Stimulated activated CD4-positive, alpha-beta T cell treated with anti-CD3 and anti-CD28 coated beads, Interleukin-4, amount 100 ng/mL, for 24 hours (primary cell): ENCODE data around the gene PANK4.

Experiments
- DNase-seq: peaks from one replicate; pipeline ENCODE4 v3.0.0-alpha.2; 2020

Gene PANK4

DNA sequence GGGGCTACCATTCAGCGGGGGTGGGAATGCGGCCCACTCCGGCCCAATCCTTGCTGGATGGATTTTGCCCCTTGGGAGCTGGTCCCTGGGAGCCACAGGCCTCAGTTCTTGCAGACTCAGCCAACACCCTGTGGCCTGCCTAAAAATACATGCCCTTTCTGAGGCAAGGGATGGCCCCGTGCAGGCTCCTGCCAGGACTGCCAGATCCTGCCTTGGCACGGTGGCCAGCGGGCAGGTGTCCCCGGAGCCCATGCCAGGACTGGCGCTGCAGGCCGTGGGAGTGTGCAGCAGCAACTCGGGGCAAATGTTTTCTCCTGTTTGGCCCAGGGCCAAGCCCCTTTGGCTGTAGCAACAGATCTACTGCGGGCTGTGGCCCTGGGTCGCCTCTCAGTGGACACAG is 1.6 kb upstream of the PANK4 start:
- DNase-seq, result no peak

DNA sequence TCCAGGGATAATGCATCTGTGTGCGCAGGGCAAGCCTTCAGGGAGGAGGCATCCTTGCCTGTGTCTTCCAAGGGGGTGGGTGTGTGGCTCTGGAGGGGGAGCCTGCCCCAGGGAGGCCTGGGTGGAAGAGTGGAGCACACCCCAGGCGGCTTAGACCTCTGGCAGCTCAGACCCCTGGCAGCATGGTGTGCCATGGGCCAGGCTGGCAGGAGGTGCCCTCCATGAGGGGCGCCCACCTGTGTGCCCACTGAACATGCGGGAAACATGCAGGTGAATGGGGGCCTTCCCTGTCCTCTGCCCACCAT is 1.1 kb upstream of the PANK4 start:
- DNase-seq, result no peak

DNA sequence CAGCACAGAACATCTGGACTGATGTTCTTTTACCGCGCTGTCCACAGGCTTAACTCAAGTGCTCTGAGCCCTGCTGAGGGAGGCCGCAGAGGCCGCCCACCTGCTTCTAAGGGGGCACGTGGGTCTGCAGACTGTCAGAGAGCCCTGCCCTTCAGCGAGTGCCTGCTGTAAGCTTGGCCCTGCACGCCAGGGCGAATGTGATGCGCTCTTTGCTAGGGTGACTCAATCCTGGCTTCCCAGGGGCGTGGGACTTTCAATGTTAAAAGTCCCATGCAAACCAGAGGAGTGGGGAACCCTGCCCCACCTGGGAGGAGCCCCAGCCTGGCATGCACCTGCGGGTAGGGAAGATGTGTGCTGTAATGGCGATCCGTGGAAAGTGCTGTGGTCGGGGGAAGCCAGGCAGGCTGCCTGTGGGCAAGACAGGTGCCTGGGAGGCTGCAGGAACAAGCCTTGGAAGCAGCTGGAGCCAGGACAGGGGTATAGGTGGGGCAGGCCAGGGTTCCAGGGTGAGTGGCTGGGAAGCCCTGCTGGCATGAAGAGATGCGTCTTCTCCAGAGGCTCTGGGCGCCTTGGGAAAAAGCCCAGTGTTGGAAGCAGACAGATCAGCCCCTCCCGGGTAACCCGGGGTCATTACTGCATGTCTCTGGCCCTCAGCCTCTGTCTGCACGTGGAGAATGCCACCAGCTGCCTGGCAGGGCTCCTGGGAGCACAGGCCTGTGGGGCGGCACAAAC is 594 bp upstream of the PANK4 start:
- peak; percentile 71 for DNase-seq

DNA sequence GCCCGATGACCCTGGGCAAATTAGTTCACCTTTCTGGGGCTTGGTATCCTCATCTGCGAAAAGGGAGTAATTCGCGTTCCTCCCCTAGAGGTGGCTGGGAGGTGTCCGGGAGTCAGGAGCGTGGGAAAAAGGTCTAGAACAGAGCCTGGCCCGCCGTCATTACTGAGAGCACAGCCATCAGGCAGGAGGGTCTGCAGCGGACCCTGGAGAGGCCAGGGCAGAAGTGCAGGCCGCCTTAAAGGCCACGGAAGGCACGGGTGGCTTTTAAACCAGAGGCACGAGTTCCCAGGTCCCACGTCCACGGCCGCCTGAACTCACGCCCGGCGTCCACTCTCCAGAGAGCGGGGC is 850 bp downstream of the PANK4 start:
- no peak for DNase-seq

DNA sequence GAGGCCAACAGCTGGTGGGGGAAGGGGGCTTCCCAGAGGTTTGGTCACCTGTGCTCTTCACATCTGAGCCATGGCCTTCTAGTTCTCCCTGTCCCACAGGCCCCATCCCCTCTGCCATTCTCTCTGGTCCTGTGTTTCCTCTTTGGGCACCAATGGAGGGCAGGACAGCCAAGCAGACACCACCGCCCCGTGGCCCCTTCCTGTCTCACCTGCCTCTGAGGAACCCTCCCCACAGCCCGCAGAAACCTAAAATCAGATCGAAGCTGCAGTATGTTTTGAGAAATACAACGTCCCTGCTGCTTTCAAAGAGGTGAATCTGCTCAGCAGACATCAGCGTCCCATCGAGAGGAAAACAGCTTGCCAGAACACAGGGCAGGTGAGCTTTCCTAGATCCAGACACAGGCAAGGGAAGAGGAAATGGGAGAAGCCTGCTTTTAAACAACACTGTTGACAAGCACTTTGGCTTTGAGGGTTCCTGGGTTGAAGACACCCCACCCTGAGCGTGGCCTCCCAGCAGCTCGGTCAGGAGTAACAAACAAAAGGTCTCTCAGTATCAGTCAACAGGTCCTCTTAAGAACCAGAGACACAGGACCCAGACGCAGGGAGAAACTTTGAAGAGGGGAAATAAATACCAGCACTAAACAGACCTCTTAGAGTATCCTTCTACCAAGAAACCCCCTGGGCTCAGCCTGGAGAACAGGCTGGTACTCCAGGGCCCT is 2.3 kb downstream of the PANK4 start:
- DNase-seq, result no peak

DNA sequence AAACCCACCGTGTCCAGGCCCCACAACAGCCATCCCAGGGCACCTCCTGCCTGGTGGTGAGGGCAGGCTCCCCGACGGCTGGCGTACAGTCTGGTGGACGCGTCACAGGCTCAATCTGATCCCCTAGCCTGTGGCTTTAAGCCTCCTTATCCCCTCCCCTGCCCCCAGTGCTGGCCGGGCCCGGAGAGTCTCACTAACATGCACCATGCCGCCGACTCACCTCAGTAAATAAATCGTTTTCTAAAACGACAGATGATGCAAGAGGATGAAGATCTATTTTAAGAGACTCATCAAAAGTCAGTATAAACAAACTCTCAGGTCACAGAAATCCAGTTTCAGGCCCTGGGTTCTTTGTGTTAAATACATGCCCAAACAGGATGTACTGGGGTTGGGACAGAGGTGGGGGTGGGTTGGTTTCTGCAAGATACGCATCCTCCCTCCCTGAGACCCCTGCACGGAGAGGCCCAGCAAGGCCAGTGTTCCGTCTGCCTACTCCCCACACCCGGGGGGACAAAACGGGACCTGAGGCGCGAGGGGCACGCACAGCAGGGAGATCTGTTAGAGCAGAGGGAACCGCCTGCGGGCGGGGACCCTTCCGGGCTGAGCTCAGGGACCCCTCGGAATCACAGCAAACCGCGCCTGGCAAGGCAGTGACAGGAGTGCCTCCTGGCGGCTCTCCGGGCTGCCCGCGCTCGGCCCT is 3.1 kb downstream of the PANK4 start:
- DNase-seq, result no peak

DNA sequence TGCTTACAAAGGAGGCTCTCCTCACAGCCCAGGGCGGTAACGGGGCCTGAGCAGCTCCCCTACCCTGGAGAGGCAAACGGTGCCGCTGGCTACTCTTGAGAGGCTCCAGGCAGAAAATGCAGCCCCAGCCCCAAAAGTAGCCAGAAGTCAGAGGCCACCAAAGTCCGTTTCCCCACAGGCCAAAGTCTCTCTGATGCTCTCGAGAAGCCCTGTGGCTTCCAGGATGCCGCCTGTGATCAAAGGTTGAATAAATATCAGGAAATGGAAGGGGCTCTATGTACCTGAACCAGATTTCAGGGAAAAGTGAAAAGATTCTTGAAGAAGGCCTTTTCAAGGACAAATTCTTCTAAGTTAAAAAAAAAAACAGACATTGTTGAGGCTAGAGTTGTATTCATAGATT is 4.2 kb downstream of the PANK4 start:
- DNase-seq, result no peak

DNA sequence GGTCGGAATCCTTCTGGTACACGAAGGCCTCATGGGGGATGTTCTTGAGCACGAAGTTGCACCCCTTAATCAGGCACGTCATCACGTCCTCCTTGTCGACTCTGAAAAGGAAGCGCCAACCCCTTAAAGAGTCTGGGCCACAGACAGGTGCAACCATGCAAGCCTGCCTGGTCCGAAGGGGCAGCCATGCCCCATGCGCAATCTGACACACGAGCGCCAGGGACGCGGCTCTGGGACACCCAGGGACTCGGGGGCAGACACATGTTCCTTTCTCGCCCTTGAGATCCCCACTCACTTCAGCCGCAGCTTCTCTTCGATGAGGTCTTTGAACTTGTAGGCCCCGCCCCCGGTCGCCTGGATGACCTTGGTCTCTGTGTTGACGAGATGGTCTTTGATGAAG is 5.6 kb downstream of the PANK4 start:
- DNase-seq, result no peak

DNA sequence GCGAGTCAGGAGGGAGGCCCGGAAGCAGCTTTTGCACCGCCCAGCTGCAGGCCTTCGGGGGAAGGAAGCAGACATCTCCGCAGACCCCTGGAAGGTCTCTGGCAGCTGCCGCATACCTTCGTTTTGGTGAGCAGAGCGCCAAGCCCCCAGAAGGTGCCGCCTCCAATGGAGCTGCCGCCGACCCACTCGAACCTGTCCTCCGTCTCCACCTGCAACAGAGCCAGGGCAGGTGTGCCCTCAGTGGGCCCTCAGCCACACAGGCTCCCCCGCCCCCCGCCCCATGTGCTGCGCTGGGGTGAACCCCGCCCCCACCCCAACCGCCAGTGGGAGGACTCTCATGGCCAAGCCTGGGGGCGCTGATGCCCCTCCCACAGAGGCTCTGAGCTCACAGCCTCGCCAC is 6.2 kb downstream of the PANK4 start:
- no peak for DNase-seq

DNA sequence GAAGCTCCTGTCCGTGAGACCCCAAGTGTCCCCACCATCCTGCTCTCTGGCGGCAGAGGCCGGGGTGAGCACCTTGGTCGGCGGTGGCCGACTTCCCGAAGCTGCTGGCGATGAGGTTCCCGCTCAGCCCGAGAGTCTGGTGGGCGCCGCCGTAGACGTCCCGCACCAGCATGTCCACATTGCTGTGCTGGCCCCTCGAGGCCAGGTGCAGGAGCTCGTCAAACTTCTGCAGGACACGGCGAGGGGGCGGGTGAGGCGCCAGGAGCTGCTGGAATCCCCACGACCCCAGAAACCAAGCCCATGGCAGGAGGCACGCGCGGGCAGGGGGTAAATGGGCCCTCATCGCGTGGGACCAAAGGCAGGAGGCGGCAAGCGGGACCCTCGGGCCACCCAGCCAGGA is 6.7 kb downstream of the PANK4 start:
- DNase-seq, result no peak

DNA sequence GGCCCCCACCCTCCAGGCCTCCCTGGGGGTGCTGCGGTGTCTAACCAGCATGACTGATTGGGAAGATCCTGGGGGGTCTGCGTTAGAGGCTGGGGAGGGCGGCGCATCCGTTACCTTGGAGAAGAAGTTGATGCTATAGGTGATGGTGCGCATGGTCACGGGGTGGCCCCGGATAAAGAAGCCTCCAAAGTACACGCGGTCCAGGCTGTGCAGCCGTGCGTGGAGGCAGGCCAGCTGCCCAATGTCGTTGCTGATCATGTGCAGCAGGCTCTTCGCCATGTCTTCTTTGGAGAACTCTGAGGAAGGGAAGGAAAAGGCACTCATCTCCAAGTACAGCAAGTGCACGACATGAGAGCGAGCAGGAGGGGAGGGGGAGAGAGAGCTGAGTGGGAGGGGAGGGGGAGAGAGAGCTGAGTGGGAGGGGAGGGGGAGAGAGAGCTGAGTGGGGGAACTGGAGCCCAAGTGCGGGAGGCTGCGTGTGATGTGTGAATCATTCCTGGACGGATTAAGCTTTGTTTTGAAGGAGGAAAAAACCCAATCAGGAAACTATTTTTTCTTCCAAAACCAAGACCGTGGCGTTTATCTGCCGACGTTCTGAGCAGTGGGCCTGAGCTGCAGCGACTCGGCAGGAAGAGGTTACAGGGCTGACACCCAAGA is 7.2 kb downstream of the PANK4 start:
- no peak for DNase-seq

DNA sequence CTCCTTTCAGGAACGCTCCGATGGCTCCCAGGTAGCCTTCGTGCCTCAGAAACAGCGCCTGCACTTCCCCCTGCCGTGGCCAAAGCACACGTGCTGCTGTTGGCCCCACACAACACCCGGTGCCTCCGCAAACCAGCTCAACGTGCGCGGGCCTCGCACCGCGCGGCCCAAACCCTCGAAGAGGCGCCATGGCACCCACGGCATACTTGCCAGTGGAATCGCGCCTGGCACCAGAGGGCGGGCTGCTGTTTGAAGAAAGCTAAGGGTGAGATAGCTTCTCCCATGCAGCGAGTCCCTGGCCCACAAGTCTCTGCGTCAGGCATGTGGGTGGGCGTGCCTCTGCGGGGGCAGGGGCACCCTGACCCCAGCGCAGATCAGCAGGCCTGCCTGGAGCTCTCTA is 7.9 kb downstream of the PANK4 start:
- DNase-seq, result no peak

DNA sequence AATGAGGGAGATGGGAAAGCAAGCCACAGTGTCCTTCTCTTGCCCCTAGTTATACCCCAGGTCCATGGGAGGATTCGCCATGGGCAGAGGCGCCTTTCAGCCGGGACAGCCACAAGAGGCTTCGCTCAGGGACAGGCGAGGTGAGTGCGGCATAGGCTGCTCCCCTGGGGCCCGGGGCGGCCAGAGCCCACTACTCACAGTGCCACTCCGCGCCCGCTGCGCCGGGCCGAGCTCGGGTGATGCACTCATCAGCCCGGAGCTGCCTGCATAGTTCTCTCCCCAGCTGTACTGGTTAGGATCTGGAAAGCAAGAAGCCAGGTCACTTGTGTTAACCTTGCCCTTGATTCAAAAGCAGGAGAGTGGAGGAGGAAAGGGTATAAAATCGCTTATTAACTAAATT is 8.4 kb downstream of the PANK4 start:
- DNase-seq, result no peak

DNA sequence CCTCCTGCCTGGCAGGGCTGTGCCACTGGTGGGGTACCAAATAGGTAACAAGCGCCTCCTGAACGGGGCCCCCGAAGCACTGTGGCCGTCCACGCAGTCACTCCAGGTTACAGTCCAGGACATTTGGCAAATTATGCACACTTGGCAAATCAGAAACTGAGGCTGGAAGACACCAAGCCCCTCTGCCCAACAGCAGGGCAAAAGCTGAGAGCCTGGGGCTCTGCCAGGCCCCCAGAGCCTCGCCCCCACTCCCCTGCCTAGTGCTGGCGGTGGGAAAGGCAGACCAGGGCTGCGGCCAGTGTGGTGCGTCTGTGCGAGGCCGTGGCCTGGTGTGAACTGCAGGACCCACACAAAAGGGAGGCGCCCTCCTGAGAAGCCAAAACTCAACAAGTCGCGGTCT is 9.4 kb downstream of the PANK4 start:
- no peak for DNase-seq

DNA sequence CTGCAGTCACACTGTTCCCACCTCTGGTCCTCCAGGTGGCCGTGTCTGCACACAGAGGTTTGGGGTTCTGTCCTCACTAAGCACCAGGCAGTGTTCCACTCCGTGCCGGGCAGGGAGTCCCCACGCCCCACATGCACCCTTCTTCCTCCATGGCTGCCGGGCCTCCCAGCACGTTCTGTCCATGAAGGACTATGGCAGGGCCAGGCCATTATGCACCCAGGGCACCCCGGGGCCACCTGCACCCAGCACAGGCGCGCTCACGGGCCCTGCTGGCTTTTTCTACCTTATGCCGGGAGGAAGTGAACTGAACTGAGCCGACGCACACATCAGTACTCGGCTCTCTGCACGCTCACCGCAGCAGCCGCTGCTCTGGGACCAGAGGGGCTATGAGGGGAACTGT is 10.3 kb downstream of the PANK4 start:
- DNase-seq, result no peak

DNA sequence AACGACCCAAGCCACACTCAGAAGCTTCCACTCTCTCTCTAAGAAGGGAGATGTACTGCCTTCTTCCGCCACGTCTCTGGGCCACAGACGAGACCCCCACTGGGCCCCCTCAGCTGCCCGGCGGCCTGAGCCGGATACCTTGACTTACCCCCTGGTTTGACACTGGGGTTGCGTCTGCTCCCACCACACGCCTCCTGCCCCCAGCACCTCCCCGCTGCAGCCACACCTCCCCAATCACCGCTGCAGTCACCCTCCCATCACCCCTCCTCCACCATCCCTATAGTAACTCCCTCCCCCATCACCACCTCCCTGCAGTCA is 10.7 kb downstream of the PANK4 start:
- no peak for DNase-seq

DNA sequence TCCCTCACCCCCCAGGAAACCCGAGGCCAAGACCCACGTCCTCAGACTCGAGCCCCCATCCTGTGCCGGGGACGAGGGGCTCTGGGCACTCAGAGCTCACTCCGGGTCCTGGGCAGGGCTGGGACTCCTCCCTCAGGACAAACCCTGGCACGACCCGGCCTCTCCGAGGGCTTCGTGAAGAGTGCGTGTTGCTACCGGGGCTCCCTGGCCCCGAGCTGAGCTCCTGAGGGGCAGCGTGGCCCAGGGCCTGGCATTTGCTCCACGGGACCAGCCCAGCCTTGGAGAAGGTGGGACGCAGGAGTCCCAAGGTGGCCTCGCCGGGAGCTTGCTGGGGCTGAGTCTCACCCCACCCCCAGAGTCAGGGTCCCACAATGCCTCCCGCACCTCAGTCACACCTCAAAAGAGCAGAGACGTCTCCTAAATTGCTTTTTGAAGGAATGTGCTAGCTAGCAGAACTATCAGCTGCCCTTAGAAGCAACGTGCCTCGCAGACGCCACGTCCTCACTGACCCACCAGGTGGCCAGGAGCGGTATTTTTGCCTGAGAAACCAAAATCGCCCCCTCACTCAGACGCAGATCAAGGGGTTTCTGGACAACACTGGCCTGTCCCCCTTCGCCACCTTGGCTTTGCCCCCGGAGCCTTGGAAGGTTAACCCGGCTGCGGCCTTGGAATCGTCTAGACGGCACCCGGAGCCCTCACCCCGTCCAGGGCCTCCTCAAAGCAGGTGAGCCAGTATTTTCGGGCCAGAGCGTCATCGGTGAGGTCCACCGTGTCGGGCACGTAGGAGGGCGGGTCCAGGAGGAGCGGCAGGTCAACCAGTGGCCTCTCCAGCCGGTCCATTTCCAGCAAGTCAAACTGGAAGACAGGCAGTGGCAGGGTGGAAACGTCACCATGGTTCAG is 11.3 kb downstream of the PANK4 start:
- no peak for DNase-seq

DNA sequence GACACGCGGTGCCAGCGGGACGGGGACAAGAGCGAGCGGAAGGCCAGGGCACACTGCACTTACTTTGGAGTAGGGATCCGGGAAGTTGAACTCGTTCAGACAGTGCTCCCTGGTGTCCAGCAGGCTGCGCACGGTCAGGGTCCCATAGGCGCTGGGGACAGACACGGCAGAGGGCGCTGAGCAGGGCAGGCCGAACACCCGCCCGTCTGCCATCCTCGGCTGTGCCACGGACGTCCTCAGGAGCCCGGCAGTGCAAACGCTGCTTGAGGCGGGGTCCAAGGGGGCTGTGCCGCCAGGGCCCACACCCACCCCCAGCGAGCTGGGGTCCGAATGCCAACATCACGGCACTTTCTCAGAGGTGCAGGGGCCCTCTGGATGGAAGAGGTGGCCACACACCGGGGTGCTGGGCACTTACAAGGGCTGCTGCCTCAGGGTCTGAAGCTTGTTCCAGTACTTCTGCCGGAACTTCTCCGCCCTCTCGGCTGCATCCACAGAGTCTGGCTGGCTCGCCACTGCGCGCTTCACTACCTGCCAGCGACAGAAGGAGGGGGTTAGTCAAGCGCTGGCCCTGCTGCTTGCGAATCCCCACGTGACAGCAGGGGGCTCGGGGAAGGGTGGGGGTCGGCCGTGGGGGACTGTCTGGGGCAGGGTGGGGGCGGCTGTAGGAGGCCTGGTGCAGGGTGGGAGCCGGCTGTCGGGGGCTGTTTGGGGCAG is 12.3 kb downstream of the PANK4 start:
- DNase-seq, result no peak

DNA sequence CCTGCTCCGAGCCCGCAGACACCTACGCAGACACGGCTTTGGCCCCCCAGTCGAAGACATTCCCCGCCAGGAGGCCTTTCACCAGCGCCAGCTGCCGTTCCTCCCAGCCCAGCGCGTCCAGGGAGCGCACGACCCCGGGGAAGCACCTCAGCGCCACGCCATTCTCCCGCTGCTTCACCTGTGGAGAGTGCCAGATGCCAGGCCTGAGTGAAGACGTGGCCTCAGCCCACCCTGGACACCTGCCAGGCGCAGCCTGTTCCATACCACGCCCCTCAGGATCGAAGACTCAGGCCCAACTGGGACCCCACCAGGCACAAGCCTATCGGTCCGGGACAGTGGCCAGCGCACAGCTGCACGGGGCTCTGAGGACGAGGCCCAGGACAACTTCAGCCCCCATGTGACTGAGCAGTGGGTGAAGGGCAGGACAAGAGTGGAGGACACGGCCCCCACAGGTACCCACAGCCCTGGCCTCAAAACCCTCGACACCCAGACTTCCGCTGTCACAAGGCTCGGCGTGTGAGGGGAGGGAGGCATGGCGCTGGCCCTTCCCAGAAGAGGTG is 13.5 kb downstream of the PANK4 start:
- DNase-seq, result no peak

DNA sequence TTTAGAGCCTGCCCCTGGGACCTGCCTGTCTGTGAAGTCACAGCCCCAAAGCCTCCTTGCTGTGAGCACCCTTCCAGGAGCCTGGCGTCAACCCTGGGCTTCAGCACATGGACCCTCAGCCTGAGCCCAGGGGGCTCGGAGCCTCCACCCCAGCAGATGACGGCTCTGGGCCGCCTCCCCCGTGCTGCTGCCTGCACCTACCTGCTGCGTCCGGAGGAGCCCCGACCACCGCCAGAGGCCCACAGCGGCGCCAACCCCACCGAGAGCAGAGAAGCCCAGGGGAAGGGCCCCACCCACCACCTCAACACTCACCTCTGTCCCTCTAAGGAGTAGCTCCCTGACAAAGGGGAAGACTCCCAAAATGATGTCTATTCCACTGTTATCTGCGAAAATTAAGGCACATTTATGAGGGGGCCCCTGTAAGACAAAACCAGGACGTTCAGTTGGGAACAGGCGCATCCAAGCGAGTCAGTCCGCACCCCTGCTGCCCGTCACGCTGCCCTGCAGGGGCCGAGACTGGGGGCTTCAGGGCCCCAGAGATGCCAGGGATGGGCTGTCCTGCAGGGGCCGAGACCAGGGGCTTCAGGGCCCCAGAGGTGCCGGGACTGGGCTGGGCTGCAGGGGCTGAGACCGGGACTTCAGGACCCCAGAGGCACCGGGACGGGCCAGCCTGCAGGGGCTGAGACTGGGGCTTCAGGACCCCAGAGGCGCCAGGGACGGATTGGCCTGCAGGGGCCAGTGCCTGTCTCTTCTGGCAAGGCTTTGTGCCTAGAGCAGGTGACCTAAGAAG is 15.8 kb downstream of the PANK4 start:
- DNase-seq, result no peak

DNA sequence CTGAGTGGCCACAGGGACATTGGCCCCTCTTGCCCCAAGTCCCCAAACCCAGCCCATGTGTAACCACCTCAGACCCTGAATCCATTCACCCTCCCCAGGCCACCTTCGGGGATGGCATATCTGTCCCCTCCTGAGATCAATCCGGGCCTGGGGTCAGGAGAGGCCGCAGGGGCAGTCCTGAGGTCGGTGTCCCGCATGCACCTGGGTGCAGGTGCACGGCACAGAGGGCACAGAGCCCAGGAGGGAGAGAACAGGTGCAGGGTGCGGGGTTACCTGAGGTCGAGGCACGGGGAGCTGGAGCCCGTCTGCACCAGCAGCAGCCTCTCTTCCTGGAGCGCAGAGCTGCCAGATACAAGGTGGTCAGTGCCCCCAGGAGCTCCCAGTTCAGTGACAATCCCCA is 16.8 kb downstream of the PANK4 start:
- no peak for DNase-seq
